H9 (cell line): Measurements from ENCODE around the gene CDH23. TPM values are rescaled to one million over a fixed set of nuclear protein-coding genes. Genes with fewer than 3 reads are reported as not detected.

Experiments
- DNase-seq: peaks from one replicate; pipeline ENCODE4 v3.0.0-alpha.2; 2017
- H2AFZ ChIP-seq: one replicate; pipeline ENCODE4 v1.6.1; 2013; ENCODE audit warnings: mild to moderate bottlenecking, low read length, control low read depth, moderate library complexity
- H2AK5ac ChIP-seq: 2 replicates; pipeline ENCODE4 v1.6.1; 2013; ENCODE audit warnings: low read length, control low read depth, mixed read lengths; ENCODE audit not compliant: insufficient read length
- H2BK120ac ChIP-seq: one replicate; pipeline ENCODE4 v1.6.1; 2013; ENCODE audit warnings: low read depth, mild to moderate bottlenecking, low read length, control low read depth, inconsistent platforms; ENCODE audit not compliant: poor library complexity, severe bottlenecking
- H2BK12ac ChIP-seq: 2 replicates; pipeline ENCODE4 v1.6.1; 2013; ENCODE audit warnings: low read length, control low read depth, mixed read lengths, low read depth; ENCODE audit not compliant: insufficient read length
- H2BK15ac ChIP-seq: 2 replicates; pipeline ENCODE4 v1.6.1; 2013; ENCODE audit warnings: low read depth, low read length, control low read depth
- H2BK20ac ChIP-seq: one replicate; pipeline ENCODE4 v1.6.1; 2013; ENCODE audit warnings: low read depth, mild to moderate bottlenecking, low read length, control low read depth, inconsistent platforms; ENCODE audit not compliant: poor library complexity, severe bottlenecking
- H2BK5ac ChIP-seq: 2 replicates; pipeline ENCODE4 v1.6.1; 2013; ENCODE audit warnings: low read length, control low read depth, mixed read lengths; ENCODE audit not compliant: insufficient read length
- H3K14ac ChIP-seq: 2 replicates; pipeline ENCODE4 v1.6.1; 2013; ENCODE audit warnings: low read length, control low read depth; ENCODE audit not compliant: insufficient read depth
- H3K18ac ChIP-seq: 2 replicates; pipeline ENCODE4 v1.6.1; 2013; ENCODE audit warnings: low read depth, mild to moderate bottlenecking, mixed read lengths, low read length, control low read depth; ENCODE audit not compliant: insufficient read length
- H3K23ac ChIP-seq: 2 replicates; pipeline ENCODE4 v1.6.1; 2013; ENCODE audit warnings: low read length, control low read depth, mixed read lengths, low read depth; ENCODE audit not compliant: insufficient read length
- H3K23me2 ChIP-seq: 2 replicates; pipeline ENCODE4 v1.6.1; 2013; ENCODE audit warnings: low read depth, mild to moderate bottlenecking, mixed read lengths, low read length, control low read depth; ENCODE audit not compliant: insufficient read length, poor library complexity, severe bottlenecking
- H3K27ac ChIP-seq: 2 replicates; pipeline ENCODE4 v1.5.1; 2013; ENCODE audit warnings: low read length, control low read depth, mixed read lengths, low read depth; ENCODE audit not compliant: insufficient read length
- H3K27me3 ChIP-seq: 2 replicates; pipeline ENCODE4 v1.6.1; 2013; ENCODE audit warnings: low read length, control low read depth, inconsistent platforms; ENCODE audit not compliant: insufficient read depth
- H3K4ac ChIP-seq: 2 replicates; pipeline ENCODE4 v1.6.1; 2013; ENCODE audit warnings: low read depth, mild to moderate bottlenecking, control low read depth, inconsistent platforms, low read length, moderate library complexity
- H3K4me1 ChIP-seq: 2 replicates; pipeline ENCODE4 v1.6.1; 2013; ENCODE audit warnings: low read length, control low read depth, inconsistent platforms; ENCODE audit not compliant: insufficient read depth
- H3K4me2 ChIP-seq: 2 replicates; pipeline ENCODE4 v1.6.1; 2013; ENCODE audit warnings: low read length, control low read depth, mixed read lengths; ENCODE audit not compliant: insufficient read length, insufficient read depth
- H3K56ac ChIP-seq: 2 replicates; pipeline ENCODE4 v1.6.1; 2013; ENCODE audit warnings: low read depth, mild to moderate bottlenecking, mixed read lengths, low read length, control low read depth; ENCODE audit not compliant: insufficient read length
- H3K79me1 ChIP-seq: 2 replicates; pipeline ENCODE4 v1.6.1; 2013; ENCODE audit warnings: low read depth, mild to moderate bottlenecking, moderate library complexity, low read length, control low read depth, inconsistent platforms; ENCODE audit not compliant: insufficient read depth, poor library complexity, severe bottlenecking
- H3K79me2 ChIP-seq: 2 replicates; pipeline ENCODE4 v1.6.1; 2013; ENCODE audit warnings: low read length, control low read depth, inconsistent platforms; ENCODE audit not compliant: insufficient read depth
- H3K9ac ChIP-seq: 2 replicates; pipeline ENCODE4 v1.6.1; 2013; ENCODE audit warnings: low read length, control low read depth, mixed read lengths; ENCODE audit not compliant: insufficient read length; ENCODE audit errors: extremely low read depth
- H3K9me3 ChIP-seq: one replicate; pipeline ENCODE4 v1.6.1; 2013; ENCODE audit warnings: low read depth, low read length, inconsistent platforms; ENCODE audit not compliant: control insufficient read depth
- H3T11ph ChIP-seq: one replicate; pipeline ENCODE4 v1.6.1; 2013; ENCODE audit warnings: mild to moderate bottlenecking, low read length, control low read depth, inconsistent platforms
- H4K20me1 ChIP-seq: one replicate; pipeline ENCODE4 v1.6.1; 2013; ENCODE audit not compliant: control insufficient read depth, insufficient read length, insufficient read depth
- H4K5ac ChIP-seq: 2 replicates; pipeline ENCODE4 v1.6.1; 2013; ENCODE audit warnings: low read depth, mild to moderate bottlenecking, mixed read lengths, low read length, control low read depth; ENCODE audit not compliant: insufficient read length
- H4K8ac ChIP-seq: replicated peaks from 2 replicates; pipeline ENCODE4 v1.6.1; 2013; ENCODE audit warnings: low read length, control low read depth, mixed read lengths, low read depth; ENCODE audit not compliant: insufficient read length
- H4K91ac ChIP-seq: 2 replicates; pipeline ENCODE4 v1.6.1; 2013; ENCODE audit warnings: low read depth, mild to moderate bottlenecking, moderate library complexity, mixed read lengths, low read length, control low read depth; ENCODE audit not compliant: insufficient read length
- H3K27ac Mint-ChIP-seq, 3 experiments: 2 replicates in 2 of 3; 3 replicates in 1 of 3; pipeline ENCODE4 v1.8.0; 2020 to 2021; ENCODE audit warnings: mixed read lengths in 3 of 3, mild to moderate bottlenecking in 1 of 3, moderate library complexity in 1 of 3
- H3K27me3 Mint-ChIP-seq: 2 replicates; pipeline ENCODE4 v1.8.0; 2021; ENCODE audit warnings: low read depth, mild to moderate bottlenecking, moderate library complexity, mixed read lengths
- H3K36me3 Mint-ChIP-seq, 3 experiments: 2 replicates in 2 of 3; 3 replicates in 1 of 3; pipeline ENCODE4 v1.8.0; 2020 to 2021; ENCODE audit warnings: low read depth in 3 of 3, mixed read lengths in 3 of 3; ENCODE audit not compliant: insufficient read depth in 1 of 3
- H3K4me1 Mint-ChIP-seq, 2 experiments: 2 replicates each; pipeline ENCODE4 v1.8.0; 2020; ENCODE audit warnings: mixed read lengths in 2 of 2
- H3K4me3 Mint-ChIP-seq, 2 experiments: 2 replicates in 1 of 2; 3 replicates in 1 of 2; pipeline ENCODE4 v1.8.0; 2020 to 2021; ENCODE audit warnings: mild to moderate bottlenecking in 2 of 2, mixed read lengths in 2 of 2, moderate library complexity in 1 of 2
- H3K9me3 Mint-ChIP-seq, 2 experiments: 2 replicates in 1 of 2; 3 replicates in 1 of 2; pipeline ENCODE4 v1.8.0; 2020; ENCODE audit warnings: mild to moderate bottlenecking in 2 of 2, mixed read lengths in 2 of 2, moderate library complexity in 1 of 2
- CTCF ChIP-seq: fragments of 200-600 bp; sonication (generic); conservative IDR thresholded peaks from 3 replicates; pipeline ENCODE4 v1.8.0; 2021; ENCODE audit warnings: antibody characterized with exemption, mild to moderate bottlenecking
- WGBS: extraction: QIAGEN DNeasy Blood & Tissue Kit; methylation state at CpG from one replicate; pipeline ENCODE4 v1.1.7; 2013; ENCODE audit warnings: missing lambda C conversion rate, low lambda C conversion rate, mixed read lengths; ENCODE audit not compliant: insufficient read length; ENCODE audit errors: extremely low coverage; 5-methylcytosine and 5-hydroxymethylcytosine counted together
- total RNA-seq: library from RNA; stranded (reverse); gene quantifications from 2 replicates; pipeline ENCODE4 v1.2.1, GENCODE V29; 2021

Gene CDH23
- total RNA-seq, 1 experiment from 2014 or later = 2.1 TPM

GRCh38 chr10:71547312-71547711, 150.6 kb downstream of the CDH23 start:
- no peak overlapping the region for H4K8ac ChIP-seq
- H2BK120ac ChIP-seq = no peak overlapping the region
- Mint-ChIP-seq H3K36me3 (no peaks in the 10 kb centered on the region), H3K4me1 (peaks cover 45 to 57% of the 10 kb centered on the region in 2 experiments), H3K4me3 (no peak overlapping the region), H3K9me3 (no peaks in the 10 kb centered on the region), H3K27ac (no peak overlapping the region), H3K27me3 (peaks cover 1% of the 10 kb centered on the region)
- no peak overlapping the region for H4K5ac ChIP-seq
- no peak overlapping the region for H2BK5ac ChIP-seq
- no peak for TF ChIP-seq CTCF
- H3K9me3 ChIP-seq = no peaks in the 10 kb centered on the region
- no peak overlapping the region for H2BK12ac ChIP-seq
- no peaks in the 10 kb centered on the region for H4K20me1 ChIP-seq
- H2BK15ac ChIP-seq = no peak overlapping the region
- no peak overlapping the region for H3K18ac ChIP-seq
- no peaks in the 10 kb centered on the region for H3K79me2 ChIP-seq
- no peak overlapping the region for H3K9ac ChIP-seq
- no peaks in the 10 kb centered on the region for H3K23me2 ChIP-seq
- no peak overlapping the region; the same call in 1 of the 2 replicates for H3K14ac ChIP-seq
- DNase-seq = no peak
- no peak overlapping the region for H3K23ac ChIP-seq
- WGBS = no CpG with 5 or more reads among the region's 12 CpGs
- no peak overlapping the region for H4K91ac ChIP-seq
- no peak overlapping the region for H3K4me2 ChIP-seq
- no peak overlapping the region for H2AK5ac ChIP-seq
- no peak overlapping the region for H3K4ac ChIP-seq
- H3K79me1 ChIP-seq = no peaks in the 10 kb centered on the region
- H2AFZ ChIP-seq = no peak overlapping the region
- H3K27me3 ChIP-seq = no peaks in the 10 kb centered on the region
- H3K4me1 ChIP-seq = peaks cover 9% of the 10 kb centered on the region; the same call in 1 of the 2 replicates
- H3T11ph ChIP-seq = no peak overlapping the region
- H3K27ac ChIP-seq = no peak overlapping the region
- no peak overlapping the region for H3K56ac ChIP-seq
- no peak overlapping the region for H2BK20ac ChIP-seq
